Stomach (tissue), 4 donors: ENCODE data around the gene NPHP1.

ENCODE experiments used
- EP300 ChIP-seq: sonication (generic); formaldehyde crosslinking; IDR thresholded peaks from one replicate; pipeline ENCODE4 v1.6.1; 2017; ENCODE audit warnings: antibody characterized with exemption
- POLR2AphosphoS5 ChIP-seq, 3 donors: sonication (generic); formaldehyde crosslinking; IDR thresholded peaks; one replicate each; pipeline ENCODE4 v1.6.1; 2016; ENCODE audit warnings: antibody characterized with exemption in 3 of 3
- TF ChIP-seq, protein P1 (sequence below), 7 experiments: fragments of 450-650 bp in 4 of 7; fragments of 200-600 bp in 3 of 7; sonication (generic) in 3 of 7; IDR thresholded peaks; one replicate each; pipeline ENCODE4 v1.5.1; 2016 to 2019; ENCODE audit warnings: antibody characterized with exemption in 7 of 7, control low read depth in 2 of 7, mild to moderate bottlenecking in 1 of 7

DNA sequence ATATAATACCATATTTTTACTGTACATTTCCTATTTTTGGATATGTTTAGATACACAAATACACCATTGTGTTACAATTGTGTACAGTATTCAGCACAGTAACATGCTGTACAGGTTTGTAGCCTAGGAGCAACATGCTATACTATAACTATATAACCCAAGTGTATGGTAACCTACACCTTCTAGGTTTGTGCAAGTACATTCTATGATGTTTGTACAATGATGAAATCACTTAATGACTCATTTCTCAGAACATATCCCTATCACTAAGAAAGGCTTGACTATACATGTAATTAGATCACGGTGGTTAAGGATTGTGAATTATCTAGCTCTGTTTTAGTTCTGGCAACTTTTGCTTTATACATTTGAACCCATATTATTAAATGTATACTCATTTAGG is 31.3 kb downstream of the NPHP1 start:
- TF ChIP-seq, protein P1, sequence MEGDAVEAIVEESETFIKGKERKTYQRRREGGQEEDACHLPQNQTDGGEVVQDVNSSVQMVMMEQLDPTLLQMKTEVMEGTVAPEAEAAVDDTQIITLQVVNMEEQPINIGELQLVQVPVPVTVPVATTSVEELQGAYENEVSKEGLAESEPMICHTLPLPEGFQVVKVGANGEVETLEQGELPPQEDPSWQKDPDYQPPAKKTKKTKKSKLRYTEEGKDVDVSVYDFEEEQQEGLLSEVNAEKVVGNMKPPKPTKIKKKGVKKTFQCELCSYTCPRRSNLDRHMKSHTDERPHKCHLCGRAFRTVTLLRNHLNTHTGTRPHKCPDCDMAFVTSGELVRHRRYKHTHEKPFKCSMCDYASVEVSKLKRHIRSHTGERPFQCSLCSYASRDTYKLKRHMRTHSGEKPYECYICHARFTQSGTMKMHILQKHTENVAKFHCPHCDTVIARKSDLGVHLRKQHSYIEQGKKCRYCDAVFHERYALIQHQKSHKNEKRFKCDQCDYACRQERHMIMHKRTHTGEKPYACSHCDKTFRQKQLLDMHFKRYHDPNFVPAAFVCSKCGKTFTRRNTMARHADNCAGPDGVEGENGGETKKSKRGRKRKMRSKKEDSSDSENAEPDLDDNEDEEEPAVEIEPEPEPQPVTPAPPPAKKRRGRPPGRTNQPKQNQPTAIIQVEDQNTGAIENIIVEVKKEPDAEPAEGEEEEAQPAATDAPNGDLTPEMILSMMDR (IDR thresholded peaks at IDR 0.05): no peak
- TF ChIP-seq POLR2AphosphoS5 (IDR thresholded peaks at IDR 0.05) (no peak), EP300 (no peak)
